ENCODE results near the gene CDK19. TPM values are rescaled to one million over a fixed set of nuclear protein-coding genes. Genes with fewer than 3 reads are reported as not detected.

The CDK19 gene
- total and polyA plus RNA-seq, 2 donors (not counting 1 experiment from before 2014, with no cell fraction given): 11.2 to 11.3 TPM

DNA sequence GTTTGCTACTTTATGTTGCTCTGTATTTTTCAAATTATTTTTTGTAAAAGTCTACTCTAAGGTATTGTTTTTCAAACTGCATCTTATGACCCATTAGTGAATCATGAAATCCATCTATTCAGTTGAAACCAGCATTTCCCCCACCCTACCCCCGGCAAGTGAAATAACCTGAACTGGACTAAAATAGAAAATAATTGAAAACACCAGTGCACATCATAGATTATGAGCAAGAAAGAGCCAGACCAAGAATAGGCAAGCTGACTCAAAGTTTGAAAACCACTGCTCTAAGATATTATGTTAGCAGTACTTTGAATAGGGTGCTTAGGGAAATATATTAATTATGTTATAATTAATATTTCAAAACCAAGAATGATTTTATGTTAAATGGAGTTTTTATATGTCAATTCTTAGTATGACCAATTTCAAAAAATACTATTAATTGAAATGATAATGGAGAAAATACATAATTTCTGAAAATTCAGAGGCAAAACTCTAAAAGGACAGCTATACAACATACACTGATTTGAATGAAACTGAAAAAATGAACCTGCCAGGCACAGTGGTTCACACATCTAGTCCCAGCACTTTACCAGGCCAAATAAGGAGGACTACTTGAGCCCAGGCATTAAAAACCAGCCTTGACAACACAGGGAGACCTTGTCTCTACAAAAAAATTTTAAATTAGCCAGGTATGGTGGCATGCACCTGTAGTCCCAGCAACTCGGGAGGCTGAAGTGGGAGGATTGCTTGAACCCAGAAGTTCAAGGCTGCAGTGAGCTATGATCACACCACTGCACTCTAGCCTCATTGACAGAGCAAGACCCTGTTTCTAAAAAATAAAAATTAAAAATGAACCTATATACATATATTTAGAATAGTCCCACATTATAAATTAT, 112.0 kb downstream of the CDK19 start:
- DNase-seq (ENCODE audit: low read depth in 2 of 2): peak in 1 of 2 donors; percentile 12
- H3K4me2 ChIP-seq (ENCODE audit: extremely low read depth, insufficient read depth, low read length): no peak overlapping the region

GRCh38 chr6:110699780-110700179, 115.5 kb downstream of the CDK19 start:
- DNase-seq (ENCODE audit: low read depth in 2 of 2): no peak
- no peak overlapping the region for H3K4me2 ChIP-seq (ENCODE audit: extremely low read depth, insufficient read depth, low read length)
- no peak overlapping the region for H3K27ac ChIP-seq (ENCODE audit: insufficient read depth, low read length)
- H3K4me1 ChIP-seq (ENCODE audit: control insufficient read depth, extremely low read depth, insufficient read depth, low read length): peaks cover 5% of the 10 kb centered on the region
- H3K79me2 ChIP-seq (ENCODE audit: control insufficient read depth, insufficient read depth, low read length): no peaks in the 10 kb centered on the region
- TF ChIP-seq CTCF (conservative IDR thresholded peaks at IDR 0.05 in 1 of 2, IDR thresholded peaks at IDR 0.05 in 1 of 2; ENCODE audit: low read depth in 1 of 2, low read length in 2 of 2) (no peak), EZH2 (IDR thresholded peaks at IDR 0.05; ENCODE audit: low read length, missing control alignments) (no peak)
- no peak overlapping the region for H2AFZ ChIP-seq (ENCODE audit: low read length)
- H3K9me3 ChIP-seq (ENCODE audit: control insufficient read depth, insufficient read depth, low read depth, low read length): no peaks in the 10 kb centered on the region
- no peaks in the 10 kb centered on the region for H3K27me3 ChIP-seq (ENCODE audit: control insufficient read depth, insufficient read depth, low read length)
- no peak overlapping the region for H3K9ac ChIP-seq (ENCODE audit: insufficient read depth, low read length)
- H3K36me3 ChIP-seq (ENCODE audit: control insufficient read depth, insufficient read depth, low read length): no peaks in the 10 kb centered on the region
- H3K4me3 ChIP-seq (replicated peaks in 1 of 4; ENCODE audit: control extremely low read depth in 1 of 4, insufficient read depth in 1 of 4, low read depth in 3 of 4, low read length in 4 of 4): no peak overlapping the region
- no peaks in the 10 kb centered on the region for H4K20me1 ChIP-seq (ENCODE audit: control insufficient read depth, extremely low read depth, insufficient read depth, low read length)

More for the DNA sequence above, 112.0 kb downstream of the CDK19 start:
- H3K4me3 ChIP-seq (replicated peaks in 1 of 4; ENCODE audit: control extremely low read depth in 1 of 4, insufficient read depth in 1 of 4, low read depth in 3 of 4, low read length in 4 of 4): no peak overlapping the region
- H3K27me3 ChIP-seq (ENCODE audit: control insufficient read depth, insufficient read depth, low read length): no peaks in the 10 kb centered on the region
- no peaks in the 10 kb centered on the region for H4K20me1 ChIP-seq (ENCODE audit: control insufficient read depth, extremely low read depth, insufficient read depth, low read length)
- no peak overlapping the region for H3K9ac ChIP-seq (ENCODE audit: insufficient read depth, low read length)
- no peak overlapping the region for H2AFZ ChIP-seq (ENCODE audit: low read length)
- no peaks in the 10 kb centered on the region for H3K36me3 ChIP-seq (ENCODE audit: control insufficient read depth, insufficient read depth, low read length)
- no peaks in the 10 kb centered on the region for H3K9me3 ChIP-seq (ENCODE audit: control insufficient read depth, insufficient read depth, low read depth, low read length)
- no peaks in the 10 kb centered on the region for H3K79me2 ChIP-seq (ENCODE audit: control insufficient read depth, insufficient read depth, low read length)
- no peak overlapping the region for H3K27ac ChIP-seq (ENCODE audit: insufficient read depth, low read length)
- peaks cover 5% of the 10 kb centered on the region for H3K4me1 ChIP-seq (ENCODE audit: control insufficient read depth, extremely low read depth, insufficient read depth, low read length)
- TF ChIP-seq CTCF (conservative IDR thresholded peaks at IDR 0.05 in 1 of 2, IDR thresholded peaks at IDR 0.05 in 1 of 2; ENCODE audit: low read depth in 1 of 2, low read length in 2 of 2) (no peak), EZH2 (IDR thresholded peaks at IDR 0.05; ENCODE audit: low read length, missing control alignments) (no peak)

GRCh38 chr6:110693994-110694393, 121.3 kb downstream of the CDK19 start:
- no peak overlapping the region for H2AFZ ChIP-seq (ENCODE audit: low read length)
- TF ChIP-seq CTCF (conservative IDR thresholded peaks at IDR 0.05 in 1 of 2, IDR thresholded peaks at IDR 0.05 in 1 of 2; ENCODE audit: low read depth in 1 of 2, low read length in 2 of 2): no peak
- TF ChIP-seq EZH2 (IDR thresholded peaks at IDR 0.05; ENCODE audit: low read length, missing control alignments): no peak

More at GRCh38 chr6:110693994-110694393, 121.3 kb downstream of the CDK19 start:
- H3K4me1 ChIP-seq (ENCODE audit: control insufficient read depth, extremely low read depth, insufficient read depth, low read length): no peaks in the 10 kb centered on the region
- H3K79me2 ChIP-seq (ENCODE audit: control insufficient read depth, insufficient read depth, low read length): no peaks in the 10 kb centered on the region
- no peaks in the 10 kb centered on the region for H3K36me3 ChIP-seq (ENCODE audit: control insufficient read depth, insufficient read depth, low read length)
- H4K20me1 ChIP-seq (ENCODE audit: control insufficient read depth, extremely low read depth, insufficient read depth, low read length): no peaks in the 10 kb centered on the region
- H3K4me3 ChIP-seq (replicated peaks in 1 of 4; ENCODE audit: control extremely low read depth in 1 of 4, insufficient read depth in 1 of 4, low read depth in 3 of 4, low read length in 4 of 4): no peak overlapping the region
- no peaks in the 10 kb centered on the region for H3K27me3 ChIP-seq (ENCODE audit: control insufficient read depth, insufficient read depth, low read length)
- DNase-seq (ENCODE audit: low read depth in 2 of 2): no peak
- H3K9ac ChIP-seq (ENCODE audit: insufficient read depth, low read length): no peak overlapping the region
- H3K9me3 ChIP-seq (ENCODE audit: control insufficient read depth, insufficient read depth, low read depth, low read length): no peaks in the 10 kb centered on the region
- H3K27ac ChIP-seq (ENCODE audit: insufficient read depth, low read length): no peak overlapping the region
- H3K4me2 ChIP-seq (ENCODE audit: extremely low read depth, insufficient read depth, low read length): no peak overlapping the region
